Psoas muscle (tissue), 8 donors: Measurements from ENCODE around the gene RNF213. TPM values are rescaled to one million over a fixed set of nuclear protein-coding genes. Genes with fewer than 3 reads are reported as not detected.

Experiments
- ATAC-seq, 4 donors: fragments of 200-7000 bp; cut with Tn5 transposase; one replicate each; pipeline ENCODE4 v1.9.1; 2020; ENCODE audit warnings: moderate library complexity in 3 of 4, mild to moderate bottlenecking in 2 of 4
- DNase-seq, 2 donors: peaks; one replicate each; pipeline ENCODE4 v3.0.0-alpha.2; 2020
- H3K27ac ChIP-seq: fragments of 200-600 bp; one replicate; pipeline ENCODE4 v1.8.0; 2022
- H3K27me3 ChIP-seq, 3 donors: fragments of 200-600 bp in 1 of 3; one replicate each; pipeline versions ENCODE4 v1.6.1 to v1.8.0; 2013 to 2022; ENCODE audit warnings: low read length in 2 of 3, mild to moderate bottlenecking in 2 of 3, moderate library complexity in 1 of 3; ENCODE audit not compliant: insufficient read depth in 3 of 3
- H3K36me3 ChIP-seq, 2 donors: fragments of 200-600 bp in 1 of 2; one replicate each; pipeline versions ENCODE4 v1.6.1 to v1.8.0; 2013 to 2022; ENCODE audit warnings: low read depth in 1 of 2, mild to moderate bottlenecking in 1 of 2, moderate library complexity in 1 of 2; ENCODE audit not compliant: insufficient read depth in 1 of 2
- H3K4me1 ChIP-seq: fragments of 200-600 bp; one replicate; pipeline ENCODE4 v1.8.0; 2022
- H3K4me3 ChIP-seq: fragments of 200-600 bp; one replicate; pipeline ENCODE4 v1.8.0; 2022; ENCODE audit warnings: mild to moderate bottlenecking
- H3K9me3 ChIP-seq: fragments of 200-600 bp; one replicate; pipeline ENCODE4 v1.8.0; 2022
- WGBS, 3 donors: extraction: QIAGEN DNeasy Blood & Tissue Kit; methylation state at CpG; one replicate each; pipeline versions ENCODE4 v1.1.6 to v1.1.7; 2013; 5-methylcytosine and 5-hydroxymethylcytosine counted together
- intact Hi-C, 2 donors: fragments of 100-400 bp; cut with DNase I; formaldehyde crosslinking; loops; one replicate each; pipeline versions ENCODE4 v1.11.0 to v1.14.2; 2022
- polyA plus RNA-seq, 3 donors: library from polyadenylated mRNA; stranded (reverse); fragments of 200-250 nt; gene quantifications; one replicate each; pipeline ENCODE4 v1.2.3, GENCODE V29; 2013
- total RNA-seq, 4 donors: library from RNA; stranded (reverse); fragmentation: NEBNext Ultra II Directional in 2 of 4; extraction: Animal tissue kit (Norgen Biotek cat#: 25700) in 2 of 4; gene quantifications; one replicate each; pipeline versions ENCODE4 v1.2.1 to v1.2.4, GENCODE V29; 2021 to 2023
- TF ChIP-seq, protein P1 (sequence below): fragments of 200-600 bp; IDR thresholded peaks from one replicate; pipeline ENCODE4 v1.8.0; 2022; ENCODE audit warnings: antibody characterized with exemption
- donor health status: healthy with polysubstance abuse.
- donor health status: DM: no; HTN: no; CAD: no; lungs with moderate emphysema.
- donor health status: Bipolar disorder and iron deficiency.
- donor health status: healthy.
- donor health status: DM: yes; HTN: yes; CAD: no.
- donor health status: DM: no; HTN: no; CAD: no.
- donor health status: DM: no; HTN: no; CAD: no.
- donor health status: DM: yes; HTN: yes; CAD: no.

RNF213 gene
- total and polyA plus RNA-seq, 7 donors, result 10.2 to 42.0 (median 33.7) TPM

DNA sequence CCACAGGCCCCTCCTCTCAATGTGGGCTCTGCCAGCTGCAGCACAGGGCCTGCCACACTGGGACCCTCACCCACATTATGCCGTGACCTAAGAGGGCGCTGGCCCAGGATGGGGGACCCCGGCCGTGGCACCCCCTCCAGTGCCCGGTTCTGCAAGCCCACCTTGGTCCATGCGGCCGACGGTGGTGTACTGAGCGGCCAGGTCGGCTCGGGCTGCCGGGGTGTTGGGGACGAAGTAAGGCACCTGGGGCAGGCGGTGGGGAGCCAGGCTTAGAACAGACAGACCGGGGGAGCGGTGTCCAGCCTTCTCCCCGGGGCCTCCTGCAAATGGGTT, 47.0 kb upstream of the RNF213 start:
- DNase-seq (no peak), ATAC-seq (no peak)
- H3K27me3 ChIP-seq, result no peaks in the 10 kb centered on the region
- TF ChIP-seq, protein P1, sequence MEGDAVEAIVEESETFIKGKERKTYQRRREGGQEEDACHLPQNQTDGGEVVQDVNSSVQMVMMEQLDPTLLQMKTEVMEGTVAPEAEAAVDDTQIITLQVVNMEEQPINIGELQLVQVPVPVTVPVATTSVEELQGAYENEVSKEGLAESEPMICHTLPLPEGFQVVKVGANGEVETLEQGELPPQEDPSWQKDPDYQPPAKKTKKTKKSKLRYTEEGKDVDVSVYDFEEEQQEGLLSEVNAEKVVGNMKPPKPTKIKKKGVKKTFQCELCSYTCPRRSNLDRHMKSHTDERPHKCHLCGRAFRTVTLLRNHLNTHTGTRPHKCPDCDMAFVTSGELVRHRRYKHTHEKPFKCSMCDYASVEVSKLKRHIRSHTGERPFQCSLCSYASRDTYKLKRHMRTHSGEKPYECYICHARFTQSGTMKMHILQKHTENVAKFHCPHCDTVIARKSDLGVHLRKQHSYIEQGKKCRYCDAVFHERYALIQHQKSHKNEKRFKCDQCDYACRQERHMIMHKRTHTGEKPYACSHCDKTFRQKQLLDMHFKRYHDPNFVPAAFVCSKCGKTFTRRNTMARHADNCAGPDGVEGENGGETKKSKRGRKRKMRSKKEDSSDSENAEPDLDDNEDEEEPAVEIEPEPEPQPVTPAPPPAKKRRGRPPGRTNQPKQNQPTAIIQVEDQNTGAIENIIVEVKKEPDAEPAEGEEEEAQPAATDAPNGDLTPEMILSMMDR, result no peak
- H3K27ac ChIP-seq, result no peak overlapping the region
- H3K36me3 ChIP-seq, result peaks cover 4 to 90% of the 10 kb centered on the region in 2 donors
- no peaks in the 10 kb centered on the region for H3K4me1 ChIP-seq
- 95 to 96% (median 95%) methylated on average over 15 to 17 of the region's 17 CpGs for WGBS, 3 donors
- intact Hi-C loops, result no loop called here
- H3K9me3 ChIP-seq, result no peaks in the 10 kb centered on the region
- no peak overlapping the region for H3K4me3 ChIP-seq

DNA sequence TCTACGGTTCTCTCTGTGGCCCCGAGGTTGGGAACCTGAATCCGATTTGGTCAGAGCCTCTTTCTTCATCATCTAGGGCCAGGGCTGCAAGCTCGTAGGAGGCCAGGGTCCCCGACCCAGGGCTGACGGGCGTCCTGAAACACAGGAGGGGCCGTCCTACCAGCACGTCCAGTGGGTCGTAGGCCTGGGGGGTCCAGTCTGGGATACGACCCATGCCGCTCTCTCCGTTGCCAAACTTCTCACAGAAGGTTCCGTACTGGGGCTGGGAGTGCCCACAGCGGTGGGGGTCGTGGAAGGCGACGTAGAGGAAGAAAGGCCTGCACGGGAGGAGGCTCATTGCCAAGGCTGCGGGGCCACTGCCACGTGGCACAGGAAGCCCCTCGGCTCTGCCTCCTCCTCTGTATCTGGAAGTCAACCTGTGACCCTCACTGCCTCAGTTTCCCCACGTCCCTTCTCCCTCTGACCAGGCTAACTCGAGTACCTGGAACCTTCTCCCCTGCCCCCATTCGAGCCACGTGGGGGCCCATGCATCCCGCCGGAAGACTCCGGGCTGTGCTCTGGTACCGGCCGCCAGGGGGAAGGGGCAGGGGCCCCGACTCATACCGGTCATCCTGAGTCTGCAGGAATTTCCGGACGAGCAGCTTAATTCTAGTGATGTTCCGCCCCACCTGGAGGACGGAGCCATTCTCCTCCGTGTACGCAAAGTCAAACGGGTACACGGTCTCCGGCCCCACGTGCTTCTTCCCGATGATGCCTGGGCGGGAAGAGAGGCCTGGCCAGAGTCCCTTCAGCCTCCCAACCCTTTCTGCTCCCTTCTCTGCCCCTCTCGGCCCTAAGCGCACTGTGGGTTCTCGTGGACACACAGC, 46.4 kb upstream of the RNF213 start:
- H3K27ac ChIP-seq, result no peak overlapping the region
- H3K4me1 ChIP-seq, result no peaks in the 10 kb centered on the region
- H3K9me3 ChIP-seq, result no peaks in the 10 kb centered on the region
- ATAC-seq (no peak), DNase-seq (no peak)
- intact Hi-C loops, result no loop called here
- 93% methylated on average over 46 to 48 of the region's 48 CpGs for WGBS, 3 donors
- peaks cover 4 to 84% of the 10 kb centered on the region in 2 donors for H3K36me3 ChIP-seq
- no peak overlapping the region for H3K4me3 ChIP-seq
- no peaks in the 10 kb centered on the region for H3K27me3 ChIP-seq
- TF ChIP-seq, protein P1, result no peak

DNA sequence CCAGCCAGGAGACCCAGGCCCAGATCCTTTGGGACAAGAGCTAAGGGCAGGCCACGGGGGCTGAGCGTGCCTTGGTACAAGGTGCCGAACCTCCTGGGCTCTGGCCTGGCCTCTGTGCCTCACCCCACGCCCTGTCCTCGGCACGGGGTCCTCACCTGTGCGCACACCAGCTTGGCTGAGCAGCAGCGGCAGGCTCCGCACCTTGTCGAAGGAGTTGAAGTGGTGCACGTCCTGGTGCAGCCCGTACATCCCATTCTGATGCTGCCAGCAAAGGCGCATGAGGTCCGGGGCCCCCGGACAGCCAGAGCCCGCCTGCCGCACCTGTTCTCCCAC, 45.8 kb upstream of the RNF213 start:
- H3K4me1 ChIP-seq, result no peaks in the 10 kb centered on the region
- peaks cover 4 to 79% of the 10 kb centered on the region in 2 donors for H3K36me3 ChIP-seq
- ATAC-seq, result no peak
- TF ChIP-seq, protein P1, result no peak
- intact Hi-C loops, result loop anchor here in 1 of 2 donors (5.0 kb wide), 2 partner anchors 47 to 68 kb away; partner anchors contain the start of genes EIF4A3 and RNF213
- WGBS, 3 donors, result 86 to 90% (median 88%) methylated on average over 15 to 17 of the region's 17 CpGs
- no peak overlapping the region for H3K27ac ChIP-seq
- H3K4me3 ChIP-seq, result no peak overlapping the region
- no peak for DNase-seq
- no peaks in the 10 kb centered on the region for H3K9me3 ChIP-seq
- H3K27me3 ChIP-seq, result no peaks in the 10 kb centered on the region

DNA sequence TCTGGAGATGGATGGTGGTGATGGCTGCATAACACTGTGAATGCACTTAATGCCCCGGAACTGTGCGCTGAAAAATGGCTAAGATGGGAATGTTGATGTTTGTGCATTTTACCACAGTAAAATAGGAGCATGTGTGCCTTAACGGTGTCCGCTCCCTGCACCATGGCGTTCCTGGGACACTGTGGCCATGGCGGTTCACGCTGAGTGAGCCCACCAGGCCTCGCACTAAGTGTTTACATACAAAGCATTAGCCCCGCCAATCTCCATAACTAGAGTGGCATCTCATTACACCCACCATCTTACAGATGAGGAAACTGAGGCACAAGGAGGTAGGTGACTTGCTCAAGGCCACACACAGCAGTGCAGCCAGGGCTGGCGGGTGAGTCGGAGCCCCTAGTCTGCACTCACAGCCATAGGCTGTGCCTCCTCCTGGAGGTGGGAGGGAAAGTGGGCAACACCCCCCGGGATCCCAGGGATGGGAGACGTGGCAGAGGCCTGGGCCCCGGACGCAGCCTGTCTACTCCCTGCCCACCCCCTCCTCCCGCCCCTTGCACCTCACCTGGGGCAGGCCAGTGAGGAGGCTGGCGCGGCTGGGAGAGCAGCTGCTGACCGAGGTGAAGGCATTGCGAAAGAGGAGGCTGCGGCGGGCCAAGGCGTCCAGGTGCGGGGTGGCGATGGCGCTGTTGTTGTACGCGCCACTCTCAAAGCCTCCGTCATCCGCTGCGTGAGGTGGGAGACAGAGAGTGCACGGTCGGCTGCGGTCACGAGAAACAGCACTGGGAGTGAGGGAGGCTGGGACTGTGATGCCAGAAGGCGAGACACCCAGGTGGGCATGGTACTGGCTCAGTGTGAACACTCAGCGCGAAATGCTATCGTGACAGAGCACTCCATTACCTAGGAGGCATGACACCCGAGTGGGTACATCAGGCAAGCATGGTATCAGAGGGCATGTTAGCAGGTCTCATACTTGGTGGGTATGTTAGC, 43.9 kb upstream of the RNF213 start:
- TF ChIP-seq, protein P1, result no peak
- DNase-seq, result no peak
- Histone ChIP-seq H3K9me3 (no peaks in the 10 kb centered on the region), H3K4me1 (peaks cover 6% of the 10 kb centered on the region), H3K27ac (no peak overlapping the region), H3K4me3 (no peak overlapping the region), H3K27me3 (no peaks in the 10 kb centered on the region), H3K36me3 (peaks cover 0 to 60% of the 10 kb centered on the region in 2 donors)
- intact Hi-C loops, result loop anchor here in 1 of 2 donors (5.0 kb wide), 2 partner anchors 46 to 69 kb away; partner anchors contain the start of genes EIF4A3 and RNF213
- WGBS, 3 donors, result 95 to 96% (median 95%) methylated on average over 39 to 40 of the region's 40 CpGs
- ATAC-seq, result no peak
